ENCODE data around the gene MCTP2.

DNA sequence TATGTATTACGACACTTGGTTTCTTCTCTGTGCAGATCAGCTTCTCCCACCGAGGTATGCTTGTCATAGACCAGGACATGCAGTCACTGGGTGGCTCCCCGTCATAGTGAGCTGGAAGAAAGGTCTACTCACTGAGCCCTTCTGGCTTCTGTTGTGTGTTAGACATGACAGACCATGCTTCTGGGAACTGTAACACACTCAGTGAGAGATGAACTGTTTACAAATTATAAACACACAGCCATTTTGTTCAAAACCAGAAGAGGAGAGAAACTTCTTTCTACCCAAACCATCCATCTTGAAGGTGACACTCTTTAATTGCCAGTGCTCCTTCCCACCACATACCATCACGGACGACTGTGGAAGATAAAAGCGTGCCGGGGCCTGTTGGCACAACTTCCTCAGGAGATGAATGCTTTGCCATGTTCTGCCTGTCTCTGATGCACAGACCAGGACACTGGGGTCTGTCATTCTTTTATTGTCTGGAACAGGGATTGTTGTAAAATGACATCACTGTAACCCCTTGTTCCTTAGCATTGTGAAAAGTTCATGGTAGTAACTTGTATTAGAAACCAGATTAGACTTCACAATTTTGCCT, 214.3 kb downstream of the MCTP2 start:
- TF ChIP-seq TCF12 (IDR thresholded peaks at IDR 0.05; ENCODE audit: low read depth): no peak
- TF ChIP-seq CEBPB (IDR thresholded peaks at IDR 0.05): no peak
- TF ChIP-seq ZBTB7A (IDR thresholded peaks at IDR 0.05; ENCODE audit: low read depth): no peak
- no peak for TF ChIP-seq NFIC (IDR thresholded peaks at IDR 0.05)
- TF ChIP-seq EP300 (IDR thresholded peaks at IDR 0.05; ENCODE audit: borderline replicate concordance): no peak
- TF ChIP-seq TAF1 (IDR thresholded peaks at IDR 0.05; ENCODE audit: low read depth): no peak
- TF ChIP-seq, protein P1, sequence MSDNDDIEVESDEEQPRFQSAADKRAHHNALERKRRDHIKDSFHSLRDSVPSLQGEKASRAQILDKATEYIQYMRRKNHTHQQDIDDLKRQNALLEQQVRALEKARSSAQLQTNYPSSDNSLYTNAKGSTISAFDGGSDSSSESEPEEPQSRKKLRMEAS (IDR thresholded peaks at IDR 0.05): no peak
- no peak for TF ChIP-seq CREB1 (IDR thresholded peaks at IDR 0.05; ENCODE audit: low read depth)
- TF ChIP-seq, protein P2, sequence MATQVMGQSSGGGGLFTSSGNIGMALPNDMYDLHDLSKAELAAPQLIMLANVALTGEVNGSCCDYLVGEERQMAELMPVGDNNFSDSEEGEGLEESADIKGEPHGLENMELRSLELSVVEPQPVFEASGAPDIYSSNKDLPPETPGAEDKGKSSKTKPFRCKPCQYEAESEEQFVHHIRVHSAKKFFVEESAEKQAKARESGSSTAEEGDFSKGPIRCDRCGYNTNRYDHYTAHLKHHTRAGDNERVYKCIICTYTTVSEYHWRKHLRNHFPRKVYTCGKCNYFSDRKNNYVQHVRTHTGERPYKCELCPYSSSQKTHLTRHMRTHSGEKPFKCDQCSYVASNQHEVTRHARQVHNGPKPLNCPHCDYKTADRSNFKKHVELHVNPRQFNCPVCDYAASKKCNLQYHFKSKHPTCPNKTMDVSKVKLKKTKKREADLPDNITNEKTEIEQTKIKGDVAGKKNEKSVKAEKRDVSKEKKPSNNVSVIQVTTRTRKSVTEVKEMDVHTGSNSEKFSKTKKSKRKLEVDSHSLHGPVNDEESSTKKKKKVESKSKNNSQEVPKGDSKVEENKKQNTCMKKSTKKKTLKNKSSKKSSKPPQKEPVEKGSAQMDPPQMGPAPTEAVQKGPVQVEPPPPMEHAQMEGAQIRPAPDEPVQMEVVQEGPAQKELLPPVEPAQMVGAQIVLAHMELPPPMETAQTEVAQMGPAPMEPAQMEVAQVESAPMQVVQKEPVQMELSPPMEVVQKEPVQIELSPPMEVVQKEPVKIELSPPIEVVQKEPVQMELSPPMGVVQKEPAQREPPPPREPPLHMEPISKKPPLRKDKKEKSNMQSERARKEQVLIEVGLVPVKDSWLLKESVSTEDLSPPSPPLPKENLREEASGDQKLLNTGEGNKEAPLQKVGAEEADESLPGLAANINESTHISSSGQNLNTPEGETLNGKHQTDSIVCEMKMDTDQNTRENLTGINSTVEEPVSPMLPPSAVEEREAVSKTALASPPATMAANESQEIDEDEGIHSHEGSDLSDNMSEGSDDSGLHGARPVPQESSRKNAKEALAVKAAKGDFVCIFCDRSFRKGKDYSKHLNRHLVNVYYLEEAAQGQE (IDR thresholded peaks at IDR 0.05; ENCODE audit: low read depth): no peak
